Measurements from ENCODE around the gene CFAP20. TPM values are rescaled to one million over a fixed set of nuclear protein-coding genes. Genes with fewer than 3 reads are reported as not detected.

Gene CFAP20
- total and polyA plus RNA-seq, 2 experiments from 2014 or later: 61.1 to 81.7 TPM

DNA sequence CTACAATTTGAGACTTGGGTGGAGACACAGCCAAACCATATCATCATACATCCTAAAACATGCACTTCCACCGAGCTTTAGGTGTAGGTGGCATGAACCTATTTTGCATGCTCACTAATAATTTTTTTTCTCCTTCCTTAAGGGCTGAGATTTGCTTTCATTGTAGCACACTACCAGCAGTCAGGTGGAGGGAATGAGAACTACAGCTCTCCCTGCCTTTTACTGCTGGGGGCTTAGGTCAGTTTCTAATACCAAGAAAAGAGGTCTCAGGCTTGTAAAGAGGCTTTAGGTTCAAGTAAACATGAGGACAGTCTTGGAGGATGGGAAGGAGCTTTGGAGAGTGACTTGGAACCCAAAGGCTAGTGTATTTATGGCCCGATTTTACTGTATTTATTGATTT, 22.0 kb downstream of the CFAP20 start:
- no peak overlapping the region for H3K27ac ChIP-seq (ENCODE audit: low read depth)
- H3K4me3 ChIP-seq: no peak overlapping the region
- peaks cover 4% of the 10 kb centered on the region for H3K27me3 Mint-ChIP-seq (ENCODE audit: insufficient read depth, low read depth, poor library complexity)
- no peaks in the 10 kb centered on the region for H3K9me2 ChIP-seq (ENCODE audit: insufficient read depth)
- no peaks in the 10 kb centered on the region for H3K27me3 ChIP-seq (ENCODE audit: insufficient read depth)
- no peak overlapping the region for H3K27ac Mint-ChIP-seq
- H3K36me3 Mint-ChIP-seq (ENCODE audit: low read depth): no peaks in the 10 kb centered on the region
- peaks cover 48% of the 10 kb centered on the region for H3K4me1 ChIP-seq (ENCODE audit: insufficient read depth)
- H3K36me3 ChIP-seq (ENCODE audit: insufficient read depth): no peaks in the 10 kb centered on the region
- H3K4me1 Mint-ChIP-seq: peaks cover 46% of the 10 kb centered on the region
- no peaks in the 10 kb centered on the region for H3K9me3 Mint-ChIP-seq
- no peaks in the 10 kb centered on the region for H3F3A ChIP-seq (replicated peaks; ENCODE audit: low read depth)
- H2AFZ ChIP-seq: no peak overlapping the region
- ATAC-seq (peak; percentile 52), DNase-seq (ENCODE audit: low spot score) (peak; percentile 61)
- TF ChIP-seq, protein P1, sequence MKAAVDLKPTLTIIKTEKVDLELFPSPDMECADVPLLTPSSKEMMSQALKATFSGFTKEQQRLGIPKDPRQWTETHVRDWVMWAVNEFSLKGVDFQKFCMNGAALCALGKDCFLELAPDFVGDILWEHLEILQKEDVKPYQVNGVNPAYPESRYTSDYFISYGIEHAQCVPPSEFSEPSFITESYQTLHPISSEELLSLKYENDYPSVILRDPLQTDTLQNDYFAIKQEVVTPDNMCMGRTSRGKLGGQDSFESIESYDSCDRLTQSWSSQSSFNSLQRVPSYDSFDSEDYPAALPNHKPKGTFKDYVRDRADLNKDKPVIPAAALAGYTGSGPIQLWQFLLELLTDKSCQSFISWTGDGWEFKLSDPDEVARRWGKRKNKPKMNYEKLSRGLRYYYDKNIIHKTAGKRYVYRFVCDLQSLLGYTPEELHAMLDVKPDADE (IDR thresholded peaks at IDR 0.05): no peak
- TF ChIP-seq, protein P2, sequence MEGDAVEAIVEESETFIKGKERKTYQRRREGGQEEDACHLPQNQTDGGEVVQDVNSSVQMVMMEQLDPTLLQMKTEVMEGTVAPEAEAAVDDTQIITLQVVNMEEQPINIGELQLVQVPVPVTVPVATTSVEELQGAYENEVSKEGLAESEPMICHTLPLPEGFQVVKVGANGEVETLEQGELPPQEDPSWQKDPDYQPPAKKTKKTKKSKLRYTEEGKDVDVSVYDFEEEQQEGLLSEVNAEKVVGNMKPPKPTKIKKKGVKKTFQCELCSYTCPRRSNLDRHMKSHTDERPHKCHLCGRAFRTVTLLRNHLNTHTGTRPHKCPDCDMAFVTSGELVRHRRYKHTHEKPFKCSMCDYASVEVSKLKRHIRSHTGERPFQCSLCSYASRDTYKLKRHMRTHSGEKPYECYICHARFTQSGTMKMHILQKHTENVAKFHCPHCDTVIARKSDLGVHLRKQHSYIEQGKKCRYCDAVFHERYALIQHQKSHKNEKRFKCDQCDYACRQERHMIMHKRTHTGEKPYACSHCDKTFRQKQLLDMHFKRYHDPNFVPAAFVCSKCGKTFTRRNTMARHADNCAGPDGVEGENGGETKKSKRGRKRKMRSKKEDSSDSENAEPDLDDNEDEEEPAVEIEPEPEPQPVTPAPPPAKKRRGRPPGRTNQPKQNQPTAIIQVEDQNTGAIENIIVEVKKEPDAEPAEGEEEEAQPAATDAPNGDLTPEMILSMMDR (conservative IDR thresholded peaks at IDR 0.05; ENCODE audit: low read depth in 2 of 2): peak in 1 of 2 experiments; percentile 42; a peak in 2 of 4 replicates
- no peak overlapping the region for H3K4me3 Mint-ChIP-seq
- no peaks in the 10 kb centered on the region for H3K79me2 ChIP-seq (replicated peaks; ENCODE audit: insufficient read depth)
- H4K20me1 ChIP-seq (replicated peaks; ENCODE audit: insufficient read depth): no peaks in the 10 kb centered on the region; the same call in 1 of the 2 replicates
- H3K4me2 ChIP-seq: 0 out of 2 replicates have a peak overlapping the region, but pooled peaks have one; percentile 66

DNA sequence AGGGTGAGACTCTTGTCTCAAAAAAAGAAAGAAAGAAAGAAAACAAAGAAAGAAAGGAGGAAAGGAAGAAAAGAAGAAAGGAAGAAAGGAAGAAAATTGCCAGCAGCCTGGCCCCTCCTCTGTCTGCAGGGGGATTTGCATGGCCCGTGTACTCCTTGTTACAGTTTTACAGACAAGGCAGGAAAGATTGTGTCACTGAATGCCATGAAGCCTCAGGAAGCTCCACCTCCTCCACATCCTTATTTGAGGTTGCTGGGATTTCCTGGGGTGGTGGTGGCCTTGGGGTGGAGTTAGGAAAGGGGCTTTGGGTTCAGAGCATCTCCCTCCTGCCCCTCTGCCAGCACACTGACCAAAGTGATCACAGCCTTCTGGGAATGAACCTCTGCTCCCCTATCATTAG, 23.6 kb downstream of the CFAP20 start:
- TF ChIP-seq ZNF114 (CRISPR knock-in tag; IDR thresholded peaks at IDR 0.05) (no peak), EZH2phosphoT487 (IDR thresholded peaks at IDR 0.05; ENCODE audit: unreplicated experiment) (no peak), ZNF331 (CRISPR knock-in tag; IDR thresholded peaks at IDR 0.05; ENCODE audit: low read depth) (no peak), NANOG (IDR thresholded peaks at IDR 0.05; ENCODE audit: borderline replicate concordance) (no peak), POLR2AphosphoS5 (IDR thresholded peaks at IDR 0.05; ENCODE audit: low read depth) (no peak)
- TF ChIP-seq, protein P1 (IDR thresholded peaks at IDR 0.05): no peak
- TF ChIP-seq, protein P3, sequence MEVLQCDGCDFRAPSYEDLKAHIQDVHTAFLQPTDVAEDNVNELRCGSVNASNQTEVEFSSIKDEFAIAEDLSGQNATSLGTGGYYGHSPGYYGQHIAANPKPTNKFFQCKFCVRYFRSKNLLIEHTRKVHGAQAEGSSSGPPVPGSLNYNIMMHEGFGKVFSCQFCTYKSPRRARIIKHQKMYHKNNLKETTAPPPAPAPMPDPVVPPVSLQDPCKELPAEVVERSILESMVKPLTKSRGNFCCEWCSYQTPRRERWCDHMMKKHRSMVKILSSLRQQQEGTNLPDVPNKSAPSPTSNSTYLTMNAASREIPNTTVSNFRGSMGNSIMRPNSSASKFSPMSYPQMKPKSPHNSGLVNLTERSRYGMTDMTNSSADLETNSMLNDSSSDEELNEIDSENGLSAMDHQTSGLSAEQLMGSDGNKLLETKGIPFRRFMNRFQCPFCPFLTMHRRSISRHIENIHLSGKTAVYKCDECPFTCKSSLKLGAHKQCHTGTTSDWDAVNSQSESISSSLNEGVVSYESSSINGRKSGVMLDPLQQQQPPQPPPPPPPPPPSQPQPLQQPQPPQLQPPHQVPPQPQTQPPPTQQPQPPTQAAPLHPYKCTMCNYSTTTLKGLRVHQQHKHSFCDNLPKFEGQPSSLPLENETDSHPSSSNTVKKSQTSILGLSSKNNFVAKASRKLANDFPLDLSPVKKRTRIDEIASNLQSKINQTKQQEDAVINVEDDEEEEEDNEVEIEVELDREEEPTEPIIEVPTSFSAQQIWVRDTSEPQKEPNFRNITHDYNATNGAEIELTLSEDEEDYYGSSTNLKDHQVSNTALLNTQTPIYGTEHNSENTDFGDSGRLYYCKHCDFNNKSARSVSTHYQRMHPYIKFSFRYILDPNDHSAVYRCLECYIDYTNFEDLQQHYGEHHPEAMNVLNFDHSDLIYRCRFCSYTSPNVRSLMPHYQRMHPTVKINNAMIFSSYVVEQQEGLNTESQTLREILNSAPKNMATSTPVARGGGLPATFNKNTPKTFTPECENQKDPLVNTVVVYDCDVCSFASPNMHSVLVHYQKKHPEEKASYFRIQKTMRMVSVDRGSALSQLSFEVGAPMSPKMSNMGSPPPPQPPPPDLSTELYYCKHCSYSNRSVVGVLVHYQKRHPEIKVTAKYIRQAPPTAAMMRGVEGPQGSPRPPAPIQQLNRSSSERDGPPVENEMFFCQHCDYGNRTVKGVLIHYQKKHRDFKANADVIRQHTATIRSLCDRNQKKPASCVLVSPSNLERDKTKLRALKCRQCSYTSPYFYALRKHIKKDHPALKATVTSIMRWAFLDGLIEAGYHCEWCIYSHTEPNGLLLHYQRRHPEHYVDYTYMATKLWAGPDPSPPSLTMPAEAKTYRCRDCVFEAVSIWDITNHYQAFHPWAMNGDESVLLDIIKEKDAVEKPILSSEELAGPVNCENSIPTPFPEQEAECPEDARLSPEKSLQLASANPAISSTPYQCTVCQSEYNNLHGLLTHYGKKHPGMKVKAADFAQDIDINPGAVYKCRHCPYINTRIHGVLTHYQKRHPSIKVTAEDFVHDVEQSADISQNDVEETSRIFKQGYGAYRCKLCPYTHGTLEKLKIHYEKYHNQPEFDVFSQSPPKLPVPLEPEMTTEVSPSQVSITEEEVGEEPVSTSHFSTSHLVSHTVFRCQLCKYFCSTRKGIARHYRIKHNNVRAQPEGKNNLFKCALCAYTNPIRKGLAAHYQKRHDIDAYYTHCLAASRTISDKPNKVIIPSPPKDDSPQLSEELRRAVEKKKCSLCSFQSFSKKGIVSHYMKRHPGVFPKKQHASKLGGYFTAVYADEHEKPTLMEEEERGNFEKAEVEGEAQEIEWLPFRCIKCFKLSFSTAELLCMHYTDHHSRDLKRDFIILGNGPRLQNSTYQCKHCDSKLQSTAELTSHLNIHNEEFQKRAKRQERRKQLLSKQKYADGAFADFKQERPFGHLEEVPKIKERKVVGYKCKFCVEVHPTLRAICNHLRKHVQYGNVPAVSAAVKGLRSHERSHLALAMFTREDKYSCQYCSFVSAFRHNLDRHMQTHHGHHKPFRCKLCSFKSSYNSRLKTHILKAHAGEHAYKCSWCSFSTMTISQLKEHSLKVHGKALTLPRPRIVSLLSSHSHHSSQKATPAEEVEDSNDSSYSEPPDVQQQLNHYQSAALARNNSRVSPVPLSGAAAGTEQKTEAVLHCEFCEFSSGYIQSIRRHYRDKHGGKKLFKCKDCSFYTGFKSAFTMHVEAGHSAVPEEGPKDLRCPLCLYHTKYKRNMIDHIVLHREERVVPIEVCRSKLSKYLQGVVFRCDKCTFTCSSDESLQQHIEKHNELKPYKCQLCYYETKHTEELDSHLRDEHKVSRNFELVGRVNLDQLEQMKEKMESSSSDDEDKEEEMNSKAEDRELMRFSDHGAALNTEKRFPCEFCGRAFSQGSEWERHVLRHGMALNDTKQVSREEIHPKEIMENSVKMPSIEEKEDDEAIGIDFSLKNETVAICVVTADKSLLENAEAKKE (CRISPR knock-in tag; IDR thresholded peaks at IDR 0.05): no peak
- TF ChIP-seq, protein P2 (conservative IDR thresholded peaks at IDR 0.05; ENCODE audit: low read depth in 2 of 2): no peak
- no peak overlapping the region for H3K27ac Mint-ChIP-seq
- peaks cover 4% of the 10 kb centered on the region for H3K27me3 Mint-ChIP-seq (ENCODE audit: insufficient read depth, low read depth, poor library complexity)
- ATAC-seq (no peak), DNase-seq (ENCODE audit: low spot score) (no peak)
- no peaks in the 10 kb centered on the region for H3K36me3 ChIP-seq (ENCODE audit: insufficient read depth)
- H3K9me2 ChIP-seq (ENCODE audit: insufficient read depth): no peaks in the 10 kb centered on the region
- H3K4me1 ChIP-seq (ENCODE audit: insufficient read depth): peaks cover 44% of the 10 kb centered on the region
- no peak overlapping the region for H3K4me2 ChIP-seq
- no peaks in the 10 kb centered on the region for H3K79me2 ChIP-seq (replicated peaks; ENCODE audit: insufficient read depth)
- H3K27ac ChIP-seq (ENCODE audit: low read depth): no peak overlapping the region
- H4K20me1 ChIP-seq (replicated peaks; ENCODE audit: insufficient read depth): no peaks in the 10 kb centered on the region
- no peaks in the 10 kb centered on the region for H3K27me3 ChIP-seq (ENCODE audit: insufficient read depth)
- no peak overlapping the region; the same call in 2 of the 3 replicates for H3K4me3 Mint-ChIP-seq
- H3K4me1 Mint-ChIP-seq: peaks cover 39% of the 10 kb centered on the region
- H3K36me3 Mint-ChIP-seq (ENCODE audit: low read depth): no peaks in the 10 kb centered on the region
- H3K9me3 Mint-ChIP-seq: no peaks in the 10 kb centered on the region
- peak overlapping the region; percentile 80 for H2AFZ ChIP-seq
- no peak overlapping the region for H3K4me3 ChIP-seq
- no peaks in the 10 kb centered on the region for H3F3A ChIP-seq (replicated peaks; ENCODE audit: low read depth)

All from GM23338 (cell line).